HAP-1 (cell line): ENCODE results near the gene CCN6.

Source experiments
- DNase-seq, 2 experiments: peaks; one replicate each; pipeline ENCODE4 v3.0.0-alpha.2; 2016 to 2020; ENCODE audit warnings: low spot score in 2 of 2
- H3K27me3 ChIP-seq: fragments of 250-450 bp; sonication (Bioruptor Pico); 2 replicates; pipeline ENCODE4 v1.5.1; 2020; ENCODE audit warnings: low read depth, mild to moderate bottlenecking, moderate library complexity
- H3K36me3 ChIP-seq: fragments of 250-450 bp; sonication (Bioruptor Pico); replicated peaks from 2 replicates; pipeline ENCODE4 v1.5.1; 2020; ENCODE audit warnings: mild to moderate bottlenecking
- H3K4me1 ChIP-seq: fragments of 250-450 bp; sonication (Bioruptor Pico); 2 replicates; pipeline ENCODE4 v1.5.1; 2020; ENCODE audit warnings: mild to moderate bottlenecking
- H3K4me3 ChIP-seq: fragments of 250-450 bp; sonication (Bioruptor Pico); 2 replicates; pipeline ENCODE4 v1.5.1; 2020; ENCODE audit warnings: mild to moderate bottlenecking, moderate library complexity
- H3K9me3 ChIP-seq: fragments of 250-450 bp; sonication (Bioruptor Pico); 2 replicates; pipeline ENCODE4 v1.5.1; 2020; ENCODE audit warnings: mild to moderate bottlenecking, moderate library complexity
- in situ Hi-C: fragments of 300-500 bp; cut with MboI; formaldehyde crosslinking; loops from 3 replicates; pipeline ENCODE4 v1.14.3; 2020; ENCODE audit warnings: low sequenced_read_pairs, inconsistent platforms, mixed read lengths

The CCN6 gene

GRCh38 chr6:112019589-112019988 is 34.3 kb upstream of the CCN6 start:
- H3K36me3 ChIP-seq, result no peaks in the 10 kb centered on the region
- peaks cover 15% of the 10 kb centered on the region for H3K4me1 ChIP-seq
- H3K4me3 ChIP-seq, result no peak overlapping the region
- no peaks in the 10 kb centered on the region for H3K9me3 ChIP-seq
- no peaks in the 10 kb centered on the region for H3K27me3 ChIP-seq
- in situ Hi-C loops, result no loop called here
- DNase-seq, result no peak

- DNase-seq, result no peak
- in situ Hi-C loops, result no loop called here
- H3K4me3 ChIP-seq, result no peak overlapping the region
Observed at GRCh38 chr6:112021691-112022310, 32.1 kb upstream of the CCN6 start.

GRCh38 chr6:112022749-112023148 is 31.2 kb upstream of the CCN6 start:
- Histone ChIP-seq H3K4me3 (no peak overlapping the region), H3K36me3 (no peaks in the 10 kb centered on the region), H3K27me3 (no peaks in the 10 kb centered on the region), H3K4me1 (peaks cover 15% of the 10 kb centered on the region), H3K9me3 (no peaks in the 10 kb centered on the region)
- no peak for DNase-seq
- in situ Hi-C loops, result no loop called here

More at GRCh38 chr6:112021691-112022310, 32.1 kb upstream of the CCN6 start:
- Histone ChIP-seq H3K27me3 (no peaks in the 10 kb centered on the region), H3K4me1 (peaks cover 15% of the 10 kb centered on the region), H3K9me3 (no peaks in the 10 kb centered on the region), H3K36me3 (no peaks in the 10 kb centered on the region)

GRCh38 chr6:112024464-112024863 is 29.4 kb upstream of the CCN6 start:
- in situ Hi-C loops, result no loop called here
- H3K36me3 ChIP-seq, result no peaks in the 10 kb centered on the region
- H3K4me1 ChIP-seq, result peaks cover under 1% of the 10 kb centered on the region
- H3K27me3 ChIP-seq, result no peaks in the 10 kb centered on the region
- H3K9me3 ChIP-seq, result no peaks in the 10 kb centered on the region
- no peak overlapping the region for H3K4me3 ChIP-seq
- DNase-seq, result no peak

- in situ Hi-C loops, result loop anchor here (25.0 kb wide), 1 partner anchor 990 kb away; no protein-coding TSS in a partner anchor
Observed at GRCh38 chr6:112026933-112027332, 27.0 kb upstream of the CCN6 start.

GRCh38 chr6:112027942-112028674 is 25.8 kb upstream of the CCN6 start:
- in situ Hi-C loops, result loop anchor here (25.0 kb wide), 1 partner anchor 991 kb away; no protein-coding TSS in a partner anchor
- no peak for DNase-seq

More at GRCh38 chr6:112026933-112027332, 27.0 kb upstream of the CCN6 start:
- DNase-seq, result no peak
- no peaks in the 10 kb centered on the region for H3K4me1 ChIP-seq
- H3K4me3 ChIP-seq, result no peak overlapping the region
- H3K9me3 ChIP-seq, result no peaks in the 10 kb centered on the region
- H3K36me3 ChIP-seq, result no peaks in the 10 kb centered on the region
- H3K27me3 ChIP-seq, result no peaks in the 10 kb centered on the region

GRCh38 chr6:112029045-112029822 is 24.7 kb upstream of the CCN6 start:
- H3K27me3 ChIP-seq, result no peaks in the 10 kb centered on the region
- no peaks in the 10 kb centered on the region for H3K36me3 ChIP-seq
- in situ Hi-C loops, result loop anchor here (25.0 kb wide), 1 partner anchor 992 kb away; no protein-coding TSS in a partner anchor
- H3K4me1 ChIP-seq, result 0 out of 2 replicates have a peak, but pooled peaks cover 2% of the 10 kb centered on the region
- no peaks in the 10 kb centered on the region for H3K9me3 ChIP-seq
- DNase-seq, result peak; percentile 74 to 91
- H3K4me3 ChIP-seq, result no peak overlapping the region

More at GRCh38 chr6:112027942-112028674, 25.8 kb upstream of the CCN6 start:
- H3K9me3 ChIP-seq, result no peaks in the 10 kb centered on the region
- no peaks in the 10 kb centered on the region for H3K36me3 ChIP-seq
- H3K27me3 ChIP-seq, result no peaks in the 10 kb centered on the region
- H3K4me1 ChIP-seq, result no peaks in the 10 kb centered on the region
- no peak overlapping the region for H3K4me3 ChIP-seq

GRCh38 chr6:112030206-112030960 is 23.5 kb upstream of the CCN6 start:
- no peaks in the 10 kb centered on the region for H3K27me3 ChIP-seq
- no peak overlapping the region for H3K4me3 ChIP-seq
- H3K9me3 ChIP-seq, result no peaks in the 10 kb centered on the region
- H3K36me3 ChIP-seq, result no peaks in the 10 kb centered on the region
- DNase-seq, result no peak
- in situ Hi-C loops, result loop anchor here (25.0 kb wide), 1 partner anchor 993 kb away; no protein-coding TSS in a partner anchor
- 0 out of 2 replicates have a peak, but pooled peaks cover 2% of the 10 kb centered on the region for H3K4me1 ChIP-seq

- DNase-seq, result no peak
- in situ Hi-C loops, result loop anchor here (25.0 kb wide), 1 partner anchor 994 kb away; no protein-coding TSS in a partner anchor
- no peak overlapping the region for H3K4me3 ChIP-seq
Observed at GRCh38 chr6:112030961-112031660, 22.8 kb upstream of the CCN6 start.

GRCh38 chr6:112031960-112032359 is 21.9 kb upstream of the CCN6 start:
- Histone ChIP-seq H3K4me1 (0 out of 2 replicates have a peak, but pooled peaks cover 2% of the 10 kb centered on the region), H3K9me3 (no peaks in the 10 kb centered on the region), H3K27me3 (no peaks in the 10 kb centered on the region), H3K4me3 (no peak overlapping the region), H3K36me3 (no peaks in the 10 kb centered on the region)
- DNase-seq, result no peak
- in situ Hi-C loops, result loop anchor here (25.0 kb wide), 1 partner anchor 995 kb away; no protein-coding TSS in a partner anchor

More at GRCh38 chr6:112030961-112031660, 22.8 kb upstream of the CCN6 start:
- Histone ChIP-seq H3K9me3 (no peaks in the 10 kb centered on the region), H3K4me1 (0 out of 2 replicates have a peak, but pooled peaks cover 2% of the 10 kb centered on the region), H3K36me3 (no peaks in the 10 kb centered on the region), H3K27me3 (no peaks in the 10 kb centered on the region)

- Histone ChIP-seq H3K9me3 (no peaks in the 10 kb centered on the region), H3K36me3 (no peaks in the 10 kb centered on the region), H3K4me3 (no peak overlapping the region), H3K4me1 (0 out of 2 replicates have a peak, but pooled peaks cover 2% of the 10 kb centered on the region), H3K27me3 (no peaks in the 10 kb centered on the region)
- in situ Hi-C loops, result loop anchor here (25.0 kb wide), 1 partner anchor 995 kb away; no protein-coding TSS in a partner anchor
- no peak for DNase-seq
Observed at GRCh38 chr6:112032728-112033127, 21.2 kb upstream of the CCN6 start.
